Thymus (tissue), 14 donors: ENCODE results near the gene QDPR. TPM values are rescaled to one million over a fixed set of nuclear protein-coding genes. Genes with fewer than 3 reads are reported as not detected.

Experiments
- DNase-seq, 9 donors: peaks; one replicate each; pipeline ENCODE4 v3.0.0-alpha.2; 2013; ENCODE audit warnings: low spot score in 9 of 9, low read depth in 6 of 9, missing footprints in 1 of 9
- H3K27ac ChIP-seq, 2 donors: one replicate each; pipeline ENCODE4 v1.5.1; 2013; ENCODE audit warnings: control low read depth in 1 of 2, low read depth in 1 of 2, low read length in 1 of 2, mild to moderate bottlenecking in 1 of 2, moderate library complexity in 1 of 2
- H3K27me3 ChIP-seq, 2 donors: one replicate each; pipeline ENCODE4 v1.5.1; 2013; ENCODE audit warnings: low read length in 1 of 2; ENCODE audit not compliant: control insufficient read depth in 2 of 2, insufficient read depth in 1 of 2
- H3K36me3 ChIP-seq, 2 donors: one replicate each; pipeline ENCODE4 v1.5.1; 2013; ENCODE audit warnings: low read length in 1 of 2, mild to moderate bottlenecking in 1 of 2, moderate library complexity in 1 of 2; ENCODE audit not compliant: control insufficient read depth in 2 of 2, insufficient read depth in 2 of 2
- H3K4me1 ChIP-seq, 2 donors: one replicate each; pipeline ENCODE4 v1.5.1; 2013; ENCODE audit warnings: low read length in 2 of 2; ENCODE audit not compliant: control insufficient read depth in 2 of 2, insufficient read depth in 2 of 2
- H3K4me3 ChIP-seq, 2 donors: one replicate each; pipeline ENCODE4 v1.5.1; 2013; ENCODE audit warnings: low read length in 2 of 2, control low read depth in 1 of 2, mild to moderate bottlenecking in 1 of 2
- H3K9me3 ChIP-seq, 2 donors: one replicate each; pipeline ENCODE4 v1.5.1; 2013; ENCODE audit warnings: low read length in 1 of 2, mild to moderate bottlenecking in 1 of 2; ENCODE audit not compliant: control insufficient read depth in 2 of 2, insufficient read depth in 1 of 2
- WGBS: extraction: QIAGEN DNeasy Blood & Tissue Kit; methylation state at CpG from one replicate; pipeline ENCODE4 v1.1.7; 2013; 5-methylcytosine and 5-hydroxymethylcytosine counted together
- long read RNA-seq, 10 donors: transcript quantifications; one replicate each; lab custom pipeline, GENCODE V29; 2026
- polyA plus RNA-seq: library from polyadenylated mRNA; stranded (reverse); fragments of 200-250 nt; gene quantifications from one replicate; pipeline ENCODE4 v1.2.3, GENCODE V29; 2013
- total RNA-seq: library from RNA; stranded (reverse); fragments of 120-200 nt; gene quantifications from one replicate; pipeline ENCODE4 v1.2.4, GENCODE V29; 2013
- donor health status: healthy.

Gene QDPR
- total RNA-seq (4.5 TPM), polyA plus RNA-seq (19.5 TPM)
- long read RNA-seq, donor 1, partial matches to known transcripts = 0 of 2 reads
- long read RNA-seq, donor 1, other reads (novel, unspliced or antisense) = 0 of 2 reads
- long read RNA-seq, donor 2 = 0 reads
- long read RNA-seq, donor 3, transcript QDPR-201 (7 exons, 1,648 nt) = major isoform, 15 of 20 reads
- long read RNA-seq, donor 3, partial matches to known transcripts = 0 of 20 reads
- long read RNA-seq, donor 3, other reads (novel, unspliced or antisense) = 0 of 20 reads
- long read RNA-seq, donor 4, partial matches to known transcripts = 0 of 3 reads
- long read RNA-seq, donor 4, other reads (novel, unspliced or antisense) = 0 of 3 reads
- long read RNA-seq, donor 5, transcript QDPR-201 (7 exons, 1,648 nt) = major isoform, 15 of 25 reads
- long read RNA-seq, donor 5, partial matches to known transcripts = 0 of 25 reads
- long read RNA-seq, donor 5, other reads (novel, unspliced or antisense) = 6 of 25 reads
- long read RNA-seq, donor 6, transcript QDPR-201 (7 exons, 1,648 nt) = major isoform, 13 of 15 reads
- long read RNA-seq, donor 6, partial matches to known transcripts = 0 of 15 reads
- long read RNA-seq, donor 6, other reads (novel, unspliced or antisense) = 0 of 15 reads
- long read RNA-seq, donor 7, transcript QDPR-201 (7 exons, 1,648 nt) = major isoform, 14 of 16 reads
- long read RNA-seq, donor 7, partial matches to known transcripts = 0 of 16 reads
- long read RNA-seq, donor 7, other reads (novel, unspliced or antisense) = 0 of 16 reads
- long read RNA-seq, donor 8, transcript QDPR-201 (7 exons, 1,648 nt) = major isoform, 5 of 5 reads
- long read RNA-seq, donor 8, partial matches to known transcripts = 0 of 5 reads
- long read RNA-seq, donor 8, other reads (novel, unspliced or antisense) = 0 of 5 reads
- long read RNA-seq, donor 9, transcript QDPR-201 (7 exons, 1,648 nt) = major isoform, 7 of 8 reads
- long read RNA-seq, donor 9, partial matches to known transcripts = 0 of 8 reads
- long read RNA-seq, donor 9, other reads (novel, unspliced or antisense) = 0 of 8 reads
- long read RNA-seq, donor 10, partial matches to known transcripts = 0 of 5 reads
- long read RNA-seq, donor 10, other reads (novel, unspliced or antisense) = 0 of 5 reads

- DNase-seq = peak in 7 of 9 donors; percentile 13 to 76 (median 50)
- H3K36me3 ChIP-seq = peaks cover 2% of the 10 kb centered on the region in 2 donors
- peak within 1 kb of the TSS; percentile 59 to 64 for H3K4me3 ChIP-seq
- peaks cover 0 to 8% of the 10 kb centered on the region in 2 donors for H3K27me3 ChIP-seq
- no peaks in the 10 kb centered on the region for H3K9me3 ChIP-seq
- WGBS = 2% methylated on average over 65 of the region's 65 CpGs
- peak within 1 kb of the TSS in 1 of 2 donors; percentile 32 for H3K27ac ChIP-seq
- H3K4me1 ChIP-seq = peaks cover 4 to 17% of the 10 kb centered on the region in 2 donors
Measured at GRCh38 chr4:17511950-17512795, at the start of gene QDPR. QDPR (minus strand) TSS chr4:17512090; CDS start chr4:17512054, 36 bp downstream.

GRCh38 chr4:17561195-17561909, 49.5 kb upstream of the QDPR start:
- WGBS = 93% methylated on average over 8 of the region's 8 CpGs
- no peak for DNase-seq
- no peaks in the 10 kb centered on the region for H3K4me1 ChIP-seq
- H3K4me3 ChIP-seq = no peak overlapping the region
- no peaks in the 10 kb centered on the region for H3K9me3 ChIP-seq
- H3K27me3 ChIP-seq = no peaks in the 10 kb centered on the region
- no peak overlapping the region for H3K27ac ChIP-seq
- H3K36me3 ChIP-seq = no peaks in the 10 kb centered on the region

GRCh38 chr4:17560065-17560673, 48.3 kb upstream of the QDPR start:
- no peaks in the 10 kb centered on the region for H3K27me3 ChIP-seq
- no peaks in the 10 kb centered on the region for H3K36me3 ChIP-seq
- no peak overlapping the region for H3K4me3 ChIP-seq
- DNase-seq = no peak
- WGBS = 95% methylated on average over 6 of the region's 6 CpGs
- no peak overlapping the region for H3K27ac ChIP-seq
- H3K9me3 ChIP-seq = no peaks in the 10 kb centered on the region
- no peaks in the 10 kb centered on the region for H3K4me1 ChIP-seq

- DNase-seq = no peak
- Histone ChIP-seq H3K4me3 (no peak overlapping the region), H3K27me3 (no peaks in the 10 kb centered on the region), H3K4me1 (no peaks in the 10 kb centered on the region), H3K9me3 (no peaks in the 10 kb centered on the region), H3K27ac (no peak overlapping the region), H3K36me3 (no peaks in the 10 kb centered on the region)
- whole genome bisulfite sequencing = 96% methylated on average over 3 of the region's 3 CpGs
Measured at GRCh38 chr4:17559709-17560048, 47.8 kb upstream of the QDPR start.

GRCh38 chr4:17558941-17559708, 47.2 kb upstream of the QDPR start:
- WGBS = 97% methylated on average over 4 of the region's 4 CpGs

GRCh38 chr4:17557880-17558279, 46.0 kb upstream of the QDPR start:
- H3K4me3 ChIP-seq = no peak overlapping the region
- H3K27me3 ChIP-seq = no peaks in the 10 kb centered on the region
- 98% methylated on average over 5 of the region's 5 CpGs for WGBS
- H3K27ac ChIP-seq = no peak overlapping the region
- H3K9me3 ChIP-seq = no peaks in the 10 kb centered on the region
- no peak for DNase-seq
- H3K36me3 ChIP-seq = no peaks in the 10 kb centered on the region
- H3K4me1 ChIP-seq = no peaks in the 10 kb centered on the region

More at GRCh38 chr4:17558941-17559708, 47.2 kb upstream of the QDPR start:
- no peaks in the 10 kb centered on the region for H3K9me3 ChIP-seq
- H3K36me3 ChIP-seq = no peaks in the 10 kb centered on the region
- no peaks in the 10 kb centered on the region for H3K4me1 ChIP-seq
- H3K27ac ChIP-seq = no peak overlapping the region
- H3K4me3 ChIP-seq = no peak overlapping the region
- no peak for DNase-seq
- no peaks in the 10 kb centered on the region for H3K27me3 ChIP-seq

GRCh38 chr4:17556498-17556897, 44.6 kb upstream of the QDPR start:
- no peaks in the 10 kb centered on the region for H3K9me3 ChIP-seq
- peaks cover 0 to 2% of the 10 kb centered on the region in 2 donors for H3K27me3 ChIP-seq
- no peak for DNase-seq
- no peak overlapping the region for H3K4me3 ChIP-seq
- no peaks in the 10 kb centered on the region for H3K4me1 ChIP-seq
- no peaks in the 10 kb centered on the region for H3K36me3 ChIP-seq
- no peak overlapping the region for H3K27ac ChIP-seq
